Right ventricle myocardium inferior (tissue), 1 donor: ENCODE measurements around the gene HIGD1B. TPM values are rescaled to one million over a fixed set of nuclear protein-coding genes. Genes with fewer than 3 reads are reported as not detected.

Experiments used
- ATAC-seq: fragments of 200-7000 bp; cut with Tn5 transposase; one replicate; pipeline ENCODE4 v1.9.1; 2020; ENCODE audit warnings: mild to moderate bottlenecking, moderate library complexity
- DNase-seq: peaks from one replicate; pipeline ENCODE4 v3.0.0; 2021; ENCODE audit errors: missing footprints
- intact Hi-C: fragments of 100-400 bp; cut with DNase I; formaldehyde crosslinking; loops from one replicate; pipeline ENCODE4 v1.11.0; 2022
- total RNA-seq: library from RNA; stranded (reverse); fragmentation: NEBNext Ultra II Directional; extraction: Animal tissue kit (Norgen Biotek cat#: 25700); gene quantifications from one replicate; pipeline ENCODE4 v1.2.1, GENCODE V29; 2021
- donor health status: DM: no; HTN: yes; CAD: no; lungs with severe emphysema.

The HIGD1B gene
- total RNA-seq, 1 donor from 2014 or later, result 20.4 TPM

- intact Hi-C loops, result loop anchor here (1.0 to 5.0 kb wide), 3 partner anchors 33 to 90 kb away; partner anchors contain the start of gene GJC1
- peak; percentile 78 for DNase-seq
- peak; percentile 61 for ATAC-seq
Measured at GRCh38 chr17:44865231-44865660, 17.6 kb downstream of the HIGD1B start.

DNA sequence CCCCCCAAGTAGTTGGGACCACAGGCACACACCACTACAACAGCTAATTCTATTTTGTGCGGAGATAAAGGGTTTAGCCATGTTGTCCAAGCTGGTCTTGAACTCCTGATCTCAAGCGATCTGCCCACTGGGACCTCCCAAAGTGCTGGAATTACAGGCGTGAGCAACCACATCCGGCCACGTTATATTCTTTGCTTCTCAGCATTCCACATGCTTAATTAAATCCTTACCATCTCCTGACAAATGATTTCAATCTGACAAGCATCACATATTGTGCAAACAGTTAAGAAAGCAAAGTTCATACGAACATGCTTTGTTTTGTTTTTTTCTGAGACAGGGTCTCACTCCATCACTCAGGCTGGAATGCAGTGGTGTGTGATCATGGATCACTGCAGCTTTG, 18.2 kb downstream of the HIGD1B start:
- intact Hi-C loops, result loop anchor here (1.0 to 5.0 kb wide), 3 partner anchors 34 to 91 kb away; partner anchors contain the start of gene GJC1
- ATAC-seq, result no peak
- DNase-seq, result no peak

GRCh38 chr17:44867841-44868240, 20.2 kb downstream of the HIGD1B start:
- ATAC-seq (no peak), DNase-seq (no peak)
- intact Hi-C loops, result loop anchor here (5.0 kb wide), 1 partner anchor 36 kb away; the partner anchor contains the start of gene GJC1

GRCh38 chr17:44871556-44871955, 23.9 kb downstream of the HIGD1B start:
- no peak for DNase-seq
- intact Hi-C loops, result no loop called here

DNA sequence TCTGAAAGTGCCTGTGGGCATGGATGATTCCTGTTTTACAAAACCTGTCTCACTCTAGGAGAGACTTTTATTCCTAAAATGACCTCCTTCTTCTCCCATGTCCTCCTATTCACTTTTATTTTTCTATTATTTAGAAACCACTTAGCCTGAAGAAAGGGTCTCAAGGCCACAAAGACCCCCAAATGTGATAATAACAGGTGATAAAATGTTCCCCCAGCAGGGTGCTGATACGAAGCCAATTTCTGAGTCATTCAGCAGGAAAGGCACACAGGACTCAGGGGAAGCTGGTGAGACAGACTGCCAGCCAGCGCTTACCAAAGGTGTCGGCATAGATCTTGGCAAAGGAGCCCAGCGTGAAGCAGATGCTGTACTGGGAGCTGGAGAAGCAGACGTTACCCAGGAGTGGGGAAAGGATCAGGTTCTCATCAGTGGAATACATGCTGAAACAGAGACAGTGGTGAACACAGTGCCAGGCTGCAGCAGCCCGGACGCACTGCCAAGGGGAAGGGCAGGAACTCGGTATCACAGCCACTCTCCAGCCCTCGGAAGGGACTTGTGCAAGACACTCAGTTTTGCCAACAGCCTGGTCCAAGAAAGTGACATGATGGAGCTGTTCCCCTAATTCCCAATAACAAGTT, 24.6 kb downstream of the HIGD1B start:
- ATAC-seq (peak; percentile 89), DNase-seq (no peak)
- intact Hi-C loops, result no loop called here

More at GRCh38 chr17:44871556-44871955, 23.9 kb downstream of the HIGD1B start:
- ATAC-seq, result no peak

- intact Hi-C loops, result no loop called here
Measured at GRCh38 chr17:44875761-44876160, 28.1 kb downstream of the HIGD1B start.

GRCh38 chr17:44877121-44877520, 29.4 kb downstream of the HIGD1B start:
- DNase-seq, result no peak
- intact Hi-C loops, result no loop called here

More at GRCh38 chr17:44875761-44876160, 28.1 kb downstream of the HIGD1B start:
- DNase-seq (no peak), ATAC-seq (no peak)

DNA sequence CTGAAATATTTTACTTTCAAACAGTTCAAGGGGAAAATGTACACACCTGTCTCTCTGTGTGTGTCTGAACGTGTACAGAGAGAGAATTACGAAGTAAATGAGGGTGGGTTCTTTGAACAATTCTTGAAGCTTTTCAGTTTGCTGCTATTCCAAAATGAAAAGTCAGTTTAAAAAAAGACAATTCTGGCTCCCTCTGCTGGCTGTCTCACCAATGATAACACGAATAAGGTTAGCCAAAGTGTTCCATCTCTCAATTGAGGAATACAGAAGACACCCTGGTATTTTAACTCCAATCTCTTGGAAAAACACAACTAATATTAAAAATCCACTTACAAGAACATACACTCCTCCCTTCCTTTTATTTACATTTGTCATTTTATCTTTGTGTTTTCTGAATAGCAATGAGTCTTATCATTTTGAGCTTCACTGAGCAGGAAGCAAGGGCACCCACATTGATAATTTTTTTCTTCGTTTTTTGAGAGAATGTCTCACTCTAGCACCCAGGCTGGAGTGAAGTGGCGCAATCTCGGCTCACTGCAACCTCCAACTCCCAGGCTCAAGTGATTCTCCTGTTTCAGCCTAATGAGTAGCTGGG, 31.0 kb downstream of the HIGD1B start:
- intact Hi-C loops, result loop anchor here (1.0 kb wide), 1 partner anchor 103 kb away; no protein-coding TSS in a partner anchor
- DNase-seq (no peak), ATAC-seq (no peak)

More at GRCh38 chr17:44877121-44877520, 29.4 kb downstream of the HIGD1B start:
- ATAC-seq, result no peak

- ATAC-seq, result no peak
- intact Hi-C loops, result no loop called here
Measured at GRCh38 chr17:44879376-44879775, 31.7 kb downstream of the HIGD1B start.

GRCh38 chr17:44880062-44880461, 32.4 kb downstream of the HIGD1B start:
- intact Hi-C loops, result no loop called here
- DNase-seq, result no peak
- no peak for ATAC-seq

More at GRCh38 chr17:44879376-44879775, 31.7 kb downstream of the HIGD1B start:
- no peak for DNase-seq

DNA sequence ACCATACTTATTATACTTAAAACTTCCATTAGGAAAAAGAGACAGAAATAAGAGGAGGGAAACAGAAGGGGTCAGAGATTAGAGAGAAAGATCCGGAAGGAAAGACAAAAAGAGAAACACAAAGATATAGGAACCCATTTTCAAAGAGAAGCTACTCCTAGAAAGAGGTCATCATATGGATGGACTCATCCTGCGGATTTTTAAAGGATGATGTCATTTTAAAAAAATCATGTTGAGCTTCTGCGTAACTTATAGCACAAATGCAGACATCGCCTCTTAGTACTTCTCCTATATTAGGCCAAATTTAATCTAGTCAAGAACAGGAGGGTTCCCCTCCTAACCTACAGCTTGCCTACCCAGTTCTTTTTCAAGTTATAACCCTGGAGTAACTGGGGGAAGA, 33.5 kb downstream of the HIGD1B start:
- DNase-seq (no peak), ATAC-seq (no peak)
- intact Hi-C loops, result no loop called here

DNA sequence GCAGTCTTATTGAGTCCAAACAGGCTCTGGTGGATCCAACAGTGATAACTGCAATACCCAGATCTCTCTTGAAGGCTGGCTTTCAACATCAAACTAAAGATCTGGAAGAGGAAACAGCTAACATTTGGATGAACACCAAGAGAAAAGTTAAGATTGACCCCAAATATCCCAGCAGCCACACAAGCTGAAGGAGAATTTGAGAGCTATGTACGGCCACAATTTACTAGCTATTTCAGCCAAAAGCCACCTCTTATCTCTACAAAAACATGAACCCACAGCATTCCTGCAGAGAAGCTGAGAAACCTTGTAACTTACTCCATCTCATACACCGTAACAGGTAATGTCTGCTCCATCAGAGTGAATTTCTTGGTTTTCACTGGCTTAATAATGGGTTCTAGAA, 37.3 kb downstream of the HIGD1B start:
- DNase-seq, result no peak
- ATAC-seq, result no peak
- intact Hi-C loops, result no loop called here

- ATAC-seq (no peak), DNase-seq (no peak)
- intact Hi-C loops, result no loop called here
Measured at GRCh38 chr17:44887016-44887415, 39.3 kb downstream of the HIGD1B start.

DNA sequence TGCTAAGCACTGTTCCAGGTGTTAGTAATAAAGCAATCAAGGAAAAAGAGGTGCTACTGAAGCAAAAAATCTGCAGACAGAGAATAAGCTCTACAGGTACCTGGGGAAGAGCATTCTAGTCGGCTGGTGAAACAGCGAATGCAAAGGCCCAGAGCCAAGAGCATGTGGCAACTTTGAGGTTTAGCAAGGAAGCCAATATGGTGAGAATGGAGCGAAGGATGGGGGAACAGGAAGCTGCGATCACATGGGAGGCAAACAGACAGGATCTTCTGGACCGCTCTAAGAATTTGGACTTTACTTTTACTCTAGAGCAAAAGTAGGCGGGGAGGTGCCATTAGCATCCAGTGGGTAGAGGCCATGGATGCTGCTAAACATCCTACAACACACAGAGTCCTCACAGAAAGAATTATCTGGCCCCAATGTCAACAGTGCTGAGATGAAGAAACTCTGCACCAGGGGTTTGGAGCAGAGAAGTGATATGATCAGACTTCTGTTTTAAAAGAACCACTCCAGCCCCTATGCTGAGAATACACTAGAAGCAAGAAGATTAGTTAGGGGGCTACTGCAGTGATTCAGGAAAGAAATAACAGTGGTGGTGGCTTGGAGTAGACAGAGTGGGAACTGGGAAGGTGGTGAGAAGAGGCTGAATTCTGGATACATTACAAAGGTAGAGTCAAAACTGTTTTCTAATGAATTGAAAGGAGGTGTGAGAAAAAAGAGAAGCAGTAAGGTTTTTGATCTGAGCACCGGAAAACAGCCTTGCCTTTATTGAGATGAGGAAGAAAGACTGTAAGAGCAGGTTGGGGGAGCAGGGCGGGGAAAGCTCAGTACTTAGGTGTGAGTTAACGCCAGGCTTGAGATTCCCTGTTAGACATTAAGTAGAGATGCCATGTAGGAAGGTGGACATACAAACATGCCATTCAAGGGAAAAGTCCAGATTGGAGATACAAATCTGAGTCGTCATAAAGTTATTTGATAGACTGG, 40.6 kb downstream of the HIGD1B start:
- intact Hi-C loops, result no loop called here
- no peak for ATAC-seq
- no peak for DNase-seq

DNA sequence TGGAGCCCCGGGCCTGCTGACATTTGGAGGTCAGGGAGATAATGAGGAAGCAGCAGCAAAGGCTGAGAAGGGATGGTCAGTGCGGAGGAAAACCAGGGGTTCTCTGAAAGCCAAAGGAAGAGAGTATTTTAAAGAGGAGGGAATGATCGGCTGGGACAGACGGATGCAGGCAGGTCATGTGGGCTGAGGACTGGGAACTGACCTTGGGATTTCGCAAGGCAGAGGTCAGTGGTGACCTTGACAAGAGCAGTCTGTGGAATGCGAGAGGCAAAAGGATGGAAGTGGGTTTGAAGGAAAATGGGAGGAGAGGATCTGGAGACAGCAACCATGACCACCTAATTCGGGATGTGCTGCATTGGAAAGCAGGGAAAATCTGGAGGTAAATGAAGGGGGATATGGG, 41.3 kb downstream of the HIGD1B start:
- ATAC-seq (peak; percentile 50), DNase-seq (no peak)
- intact Hi-C loops, result no loop called here

DNA sequence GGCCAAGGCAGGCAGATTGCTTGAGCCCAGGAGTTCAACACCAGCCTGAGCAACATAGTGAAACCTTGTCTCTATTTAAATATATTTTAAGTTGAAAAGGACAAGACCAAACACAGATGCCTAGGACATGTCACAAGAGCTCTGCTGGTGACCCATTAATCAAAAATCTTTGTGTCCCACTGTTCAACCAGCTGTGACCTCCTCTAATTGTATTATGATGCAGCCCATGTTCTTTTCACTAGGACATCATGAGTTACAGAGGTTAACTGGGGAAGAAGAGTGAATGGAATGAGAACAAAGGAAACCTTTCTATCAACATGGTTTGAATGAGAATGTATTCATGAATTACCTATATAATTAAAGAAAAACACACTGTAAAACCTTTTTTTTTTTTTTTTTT, 44.6 kb downstream of the HIGD1B start:
- intact Hi-C loops, result no loop called here
- ATAC-seq (no peak), DNase-seq (no peak)

GRCh38 chr17:44894642-44895041, 47.0 kb downstream of the HIGD1B start:
- intact Hi-C loops, result no loop called here
- DNase-seq, result no peak
- no peak for ATAC-seq

- intact Hi-C loops, result no loop called here
- no peak for ATAC-seq
- no peak for DNase-seq
Measured at GRCh38 chr17:44898768-44899073, 51.0 kb downstream of the HIGD1B start.

DNA sequence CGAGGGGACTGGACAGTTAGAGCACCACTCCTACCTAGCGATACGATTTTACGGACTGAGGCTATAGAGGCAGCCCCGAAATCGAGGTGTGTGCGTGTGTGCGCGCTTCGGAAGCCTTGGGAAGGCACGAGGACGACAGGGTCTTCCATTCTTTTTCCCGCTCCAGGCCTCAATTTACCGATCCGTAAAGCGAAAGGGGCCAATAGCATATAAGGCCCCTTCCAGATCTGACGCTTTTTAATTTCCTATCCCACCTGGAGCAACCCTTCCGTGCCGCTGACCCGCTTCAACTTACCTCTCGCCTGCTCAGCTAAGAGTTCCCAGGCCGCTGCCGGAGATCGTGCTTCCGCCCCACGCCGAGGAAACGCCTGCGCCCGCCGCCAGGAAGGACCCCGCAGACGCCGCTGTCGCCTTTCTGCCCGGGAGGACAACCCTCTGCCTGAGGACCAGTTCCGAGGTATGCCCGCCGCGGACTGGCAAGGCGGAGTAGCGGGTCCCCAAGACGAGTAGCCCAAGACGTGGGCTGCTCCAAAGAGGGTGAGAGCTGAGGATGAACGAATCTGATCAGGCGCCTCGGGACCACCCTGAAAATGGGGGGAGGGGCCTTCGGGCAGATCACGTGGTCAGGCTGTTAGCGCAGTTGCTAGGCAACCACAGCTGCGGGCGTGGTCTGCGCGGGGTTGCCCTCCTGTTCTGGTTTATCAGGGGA, 51.5 kb downstream of the HIGD1B start, which contains the start of gene EFTUD2:
Gene EFTUD2 (minus strand): TSS at position 372 of the 709 bp plus-strand sequence. CDS start 4,924 bp downstream, outside the sequence.
- ATAC-seq (peak; percentile 93), DNase-seq (peak; percentile 96)
- intact Hi-C loops, result no loop called here
